Measurements from ENCODE around the gene RNU1-1.

Gene RNU1-1

GRCh38 chr1:16474166-16474800, 39.8 kb downstream of the RNU1-1 start:
- no peak overlapping the region for H3K9ac ChIP-seq (ENCODE audit: low read length)
- H3K9me3 ChIP-seq (ENCODE audit: control insufficient read depth, insufficient read depth, low read depth, low read length), result no peaks in the 10 kb centered on the region
- no peak overlapping the region for H3K27ac ChIP-seq (ENCODE audit: low read depth, low read length)
- H3K36me3 ChIP-seq (ENCODE audit: control insufficient read depth, insufficient read depth, low read length), result peaks cover 57% of the 10 kb centered on the region
- H3K27me3 ChIP-seq (ENCODE audit: control insufficient read depth, insufficient read depth, low read length), result no peaks in the 10 kb centered on the region
- no peaks in the 10 kb centered on the region for H3K4me1 ChIP-seq (ENCODE audit: control insufficient read depth, insufficient read depth, low read length)
- no peak overlapping the region for H3K4me3 ChIP-seq (ENCODE audit: low read depth, low read length)

- H3K27me3 ChIP-seq (ENCODE audit: control insufficient read depth, insufficient read depth, low read length), result no peaks in the 10 kb centered on the region
- H3K9me3 ChIP-seq (ENCODE audit: control insufficient read depth, insufficient read depth, low read depth, low read length), result no peaks in the 10 kb centered on the region
- no peaks in the 10 kb centered on the region for H3K4me1 ChIP-seq (ENCODE audit: control insufficient read depth, insufficient read depth, low read length)
- H3K27ac ChIP-seq (ENCODE audit: low read depth, low read length), result no peak overlapping the region
- peaks cover 29% of the 10 kb centered on the region for H3K36me3 ChIP-seq (ENCODE audit: control insufficient read depth, insufficient read depth, low read length)
- no peak overlapping the region for H3K4me3 ChIP-seq (ENCODE audit: low read depth, low read length)
- H3K9ac ChIP-seq (ENCODE audit: low read length), result no peak overlapping the region
Measured at GRCh38 chr1:16468558-16468957, 45.5 kb downstream of the RNU1-1 start.

- no peak overlapping the region for H3K27ac ChIP-seq (ENCODE audit: low read depth, low read length)
- no peaks in the 10 kb centered on the region for H3K4me1 ChIP-seq (ENCODE audit: control insufficient read depth, insufficient read depth, low read length)
- no peaks in the 10 kb centered on the region for H3K27me3 ChIP-seq (ENCODE audit: control insufficient read depth, insufficient read depth, low read length)
- no peak overlapping the region for H3K9ac ChIP-seq (ENCODE audit: low read length)
- no peaks in the 10 kb centered on the region for H3K9me3 ChIP-seq (ENCODE audit: control insufficient read depth, insufficient read depth, low read depth, low read length)
- H3K4me3 ChIP-seq (ENCODE audit: low read depth, low read length), result no peak overlapping the region
- H3K36me3 ChIP-seq (ENCODE audit: control insufficient read depth, insufficient read depth, low read length), result peaks cover 29% of the 10 kb centered on the region
Measured at GRCh38 chr1:16464917-16465625, 49.0 kb downstream of the RNU1-1 start.
